Astrocyte of the hippocampus (primary cell): ENCODE measurements around the gene GPI.
"Not testable (repeated sequence)": the region's sequence is repeated elsewhere in the genome, so short reads cannot be mapped to it uniquely, and the experiment has no call there.

Experiments
- DNase-seq: peaks from one replicate; pipeline ENCODE4 v3.0.0; 2011; ENCODE audit warnings: low read depth, low spot score

The GPI gene

DNA sequence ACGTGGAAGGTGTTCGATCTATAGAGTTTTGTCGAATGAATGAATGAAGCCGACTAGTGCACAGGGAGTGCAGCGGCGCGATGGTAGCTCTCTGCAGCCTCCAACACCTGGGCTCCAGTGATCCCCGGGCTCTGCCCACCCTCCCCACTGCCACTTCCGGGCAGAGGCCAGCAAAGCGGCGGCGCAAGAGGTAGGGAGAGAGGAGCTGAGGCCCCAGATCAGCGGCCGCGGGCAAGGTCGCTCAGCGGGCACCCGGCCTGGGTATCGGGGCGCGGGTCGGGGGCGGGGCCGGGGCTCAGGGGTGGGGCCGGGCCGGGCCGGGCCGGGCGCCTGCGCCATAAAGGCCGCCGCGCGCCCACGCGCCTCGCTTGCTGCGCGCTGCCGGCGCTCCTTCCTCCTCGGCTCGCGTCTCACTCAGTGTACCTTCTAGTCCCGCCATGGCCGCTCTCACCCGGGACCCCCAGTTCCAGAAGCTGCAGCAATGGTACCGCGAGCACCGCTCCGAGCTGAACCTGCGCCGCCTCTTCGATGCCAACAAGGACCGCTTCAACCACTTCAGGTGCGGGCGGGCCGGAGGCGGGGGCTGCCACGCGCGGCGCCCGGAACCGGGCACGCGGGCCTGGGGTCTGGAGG lies at the start of gene GPI:
Gene GPI (plus strand): TSS at position 367 of the 633 bp plus-strand sequence. CDS start 71 bp downstream, at position 438.
- peak; percentile 75 for DNase-seq

GRCh38 chr19:34316247-34316646 lies 48.7 kb upstream of the GPI start:
- no peak for DNase-seq

DNA sequence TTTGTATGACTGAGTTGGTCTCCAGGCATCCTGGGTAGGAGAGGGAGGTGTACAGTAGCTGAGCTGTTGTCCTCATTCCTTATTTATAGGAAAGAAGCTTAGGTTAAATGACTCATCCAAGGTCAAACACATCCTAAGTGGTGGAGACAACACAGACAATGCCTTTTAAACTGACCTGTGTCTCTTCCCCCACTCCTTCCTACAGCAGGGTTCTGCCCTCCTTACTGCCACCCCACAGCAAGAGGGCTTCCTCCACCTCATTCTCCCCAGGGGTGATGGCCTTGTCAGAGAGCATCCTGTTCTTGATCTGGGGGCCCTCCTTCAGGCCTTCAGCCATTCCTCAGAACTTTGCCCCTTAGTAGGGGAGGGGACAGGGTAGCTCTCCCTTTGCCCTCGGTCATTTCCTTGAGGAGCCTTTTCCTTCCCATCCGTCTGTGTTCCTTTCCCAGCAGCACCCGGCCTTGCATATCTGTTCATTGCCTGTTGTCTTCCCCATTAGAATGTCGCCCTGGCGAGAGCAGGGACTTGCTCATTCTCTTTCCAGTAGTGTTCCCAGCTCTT lies 48.2 kb upstream of the GPI start:
- DNase-seq = no peak

- DNase-seq = no peak
Observed at GRCh38 chr19:34317311-34317927, 47.6 kb upstream of the GPI start.

- no peak for DNase-seq
Observed at GRCh38 chr19:34319230-34319585, 45.8 kb upstream of the GPI start.

- peak; percentile 52 for DNase-seq
Observed at GRCh38 chr19:34319785-34320184, 45.2 kb upstream of the GPI start.

GRCh38 chr19:34320277-34320676 lies 44.7 kb upstream of the GPI start:
- DNase-seq = no peak

GRCh38 chr19:34321735-34322134 lies 43.3 kb upstream of the GPI start:
- no peak for DNase-seq

DNA sequence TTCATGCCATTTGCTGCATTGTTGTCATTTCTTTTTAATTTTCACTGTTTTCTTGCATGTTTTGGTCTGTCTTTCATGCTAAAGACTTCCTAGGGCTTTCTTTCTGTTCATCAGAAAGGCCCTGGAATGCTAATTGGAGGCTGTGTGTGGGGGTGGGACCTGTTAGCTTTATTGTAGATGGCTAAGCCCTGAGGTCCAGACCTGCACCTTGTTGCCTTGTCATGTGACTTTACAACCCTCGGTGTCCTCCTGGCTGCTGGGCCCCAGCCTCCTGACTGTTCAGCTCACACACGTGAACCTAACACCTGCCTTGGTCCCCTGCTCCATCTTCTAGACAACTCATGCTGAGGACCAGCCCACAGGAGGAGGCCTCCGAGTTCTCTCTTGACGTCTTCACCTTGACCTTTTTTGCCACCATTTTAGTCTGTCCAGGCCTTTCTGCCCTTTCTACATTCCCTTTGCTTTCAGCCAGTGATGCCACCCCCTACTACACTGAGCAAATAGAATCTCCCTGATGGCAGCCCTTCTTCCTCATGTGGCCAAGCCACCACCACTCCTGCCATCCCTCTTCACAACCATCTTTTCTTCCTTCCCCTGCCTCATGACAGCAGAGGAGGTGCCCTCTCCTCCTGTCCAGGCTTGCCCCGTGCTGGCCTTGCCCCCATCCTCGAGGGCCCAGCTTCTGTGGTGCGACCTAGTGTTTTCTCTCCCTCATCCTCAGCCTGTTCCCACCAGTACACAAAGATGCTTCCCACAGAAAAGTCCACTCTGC lies 41.4 kb upstream of the GPI start:
- DNase-seq = no peak

DNA sequence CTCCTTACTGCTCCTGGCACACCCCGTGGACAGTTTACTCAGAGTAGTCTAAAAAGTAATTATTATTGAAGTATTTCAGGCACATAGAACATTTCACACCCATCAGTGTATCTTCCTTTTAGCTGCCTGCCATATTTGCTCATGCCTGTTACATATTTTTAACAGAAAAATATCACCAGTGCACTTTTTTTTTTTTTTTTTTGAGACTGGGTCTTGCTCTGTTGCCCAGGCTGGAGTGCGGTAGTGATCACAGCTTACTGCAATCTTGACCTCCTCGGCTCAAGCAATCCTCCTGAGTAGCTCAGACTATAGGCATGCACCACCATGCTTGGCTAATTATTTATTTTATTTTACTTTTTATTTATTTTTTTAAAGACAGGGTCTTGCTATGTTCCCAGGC lies 40.7 kb upstream of the GPI start:
- DNase-seq = no peak

- no peak for DNase-seq
Observed at GRCh38 chr19:34325181-34325580, 39.8 kb upstream of the GPI start.

DNA sequence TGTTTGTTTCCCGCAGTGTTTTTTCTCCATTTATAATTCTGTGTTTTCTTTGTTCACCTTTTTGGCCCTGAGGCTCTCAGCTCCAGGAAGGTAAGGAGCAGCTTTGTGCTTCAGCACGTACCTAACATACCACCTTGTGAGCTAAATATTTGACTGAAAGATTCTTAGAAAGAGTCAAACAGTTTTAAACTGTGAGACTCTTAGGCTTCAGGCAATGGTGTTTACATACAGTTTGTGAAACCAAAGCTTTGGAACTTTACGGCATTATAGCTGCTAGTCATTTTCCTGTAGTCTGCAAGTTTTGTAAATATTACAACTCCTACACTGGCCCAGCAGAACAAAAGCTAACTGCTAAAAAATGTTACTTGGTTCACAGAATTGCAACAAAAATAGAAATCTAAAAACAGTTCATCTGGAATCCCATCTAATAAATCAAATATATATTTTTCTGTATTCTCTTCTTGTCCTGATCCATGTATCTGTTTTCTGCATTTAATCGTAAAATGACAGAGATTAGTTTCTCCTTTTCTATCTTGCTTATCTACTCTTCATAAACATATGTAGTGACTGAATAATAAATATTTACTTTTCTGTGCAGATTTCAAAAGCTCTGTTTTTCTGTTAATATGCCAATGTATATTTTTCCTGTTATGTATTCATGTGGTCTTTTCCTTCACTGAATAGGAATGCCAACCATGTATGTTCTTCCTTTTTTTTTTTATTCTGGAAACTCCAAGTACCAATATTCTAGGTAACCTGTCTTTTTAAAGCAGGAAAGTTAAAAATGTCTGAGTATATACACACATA lies 38.8 kb upstream of the GPI start:
- no peak for DNase-seq

DNA sequence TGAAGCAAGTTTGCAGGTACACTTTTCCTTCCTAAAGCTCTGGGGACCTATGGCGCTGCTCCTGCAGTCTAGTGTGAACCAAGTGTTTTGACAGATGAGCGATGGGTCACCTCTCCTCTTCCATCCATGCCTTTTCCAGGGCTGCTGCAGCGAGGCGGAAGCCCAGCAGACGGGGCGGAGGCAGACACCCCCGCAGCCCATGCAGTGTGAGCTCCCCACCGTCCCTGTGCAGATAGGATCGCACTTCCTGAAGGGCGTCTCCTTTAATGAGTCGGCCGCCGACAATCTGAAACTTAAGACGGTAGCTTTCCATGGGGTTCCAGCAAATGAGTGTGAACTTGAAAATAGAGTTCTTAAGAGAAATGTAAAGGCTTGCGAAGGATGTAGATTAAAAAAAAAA lies 37.1 kb upstream of the GPI start:
- no peak for DNase-seq

GRCh38 chr19:34328982-34329381 lies 36.0 kb upstream of the GPI start:
- no peak for DNase-seq

DNA sequence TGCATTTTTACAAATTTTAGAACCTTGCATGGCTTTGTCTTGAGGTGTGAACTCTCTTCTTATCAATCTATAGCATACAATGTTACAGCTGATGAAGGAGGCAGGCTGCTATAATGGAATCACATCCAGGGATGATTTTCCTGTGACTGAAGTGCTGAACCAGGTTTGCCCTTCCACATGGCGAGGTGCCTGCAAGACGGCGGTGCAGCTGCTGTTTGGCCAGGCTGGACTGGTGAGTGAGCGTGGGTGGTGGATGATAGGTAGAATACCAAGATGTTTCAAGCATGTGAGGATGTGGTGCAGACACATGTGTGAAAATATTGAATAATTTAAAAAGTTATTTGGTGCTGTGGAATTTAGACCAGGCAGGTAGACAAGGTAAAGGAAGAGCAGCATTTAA lies 34.9 kb upstream of the GPI start:
- no peak for DNase-seq

- DNase-seq = not testable (repeated sequence)
Observed at GRCh38 chr19:34330596-34330995, 34.4 kb upstream of the GPI start.

DNA sequence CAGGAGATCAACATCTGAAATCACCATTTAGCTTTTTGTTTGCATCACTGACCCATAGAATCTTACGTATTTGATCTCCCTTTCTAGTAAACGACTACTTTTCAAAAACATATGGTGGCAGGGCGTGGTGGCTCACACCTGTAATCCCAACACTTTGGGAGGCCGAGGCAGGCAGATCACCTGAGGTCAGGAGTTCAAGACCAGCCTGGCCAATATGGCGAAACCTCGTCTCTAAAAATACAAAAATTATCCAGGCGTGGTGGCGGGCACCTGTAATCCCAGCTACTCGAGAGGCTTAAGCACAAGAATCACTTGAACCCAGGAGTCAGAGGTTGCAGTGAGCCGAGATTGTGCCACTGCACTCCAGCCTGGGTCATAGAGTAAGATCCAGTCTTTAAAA lies 33.4 kb upstream of the GPI start:
- not testable (repeated sequence) for DNase-seq

- DNase-seq = no peak
Observed at GRCh38 chr19:34332027-34332760, 32.8 kb upstream of the GPI start.

DNA sequence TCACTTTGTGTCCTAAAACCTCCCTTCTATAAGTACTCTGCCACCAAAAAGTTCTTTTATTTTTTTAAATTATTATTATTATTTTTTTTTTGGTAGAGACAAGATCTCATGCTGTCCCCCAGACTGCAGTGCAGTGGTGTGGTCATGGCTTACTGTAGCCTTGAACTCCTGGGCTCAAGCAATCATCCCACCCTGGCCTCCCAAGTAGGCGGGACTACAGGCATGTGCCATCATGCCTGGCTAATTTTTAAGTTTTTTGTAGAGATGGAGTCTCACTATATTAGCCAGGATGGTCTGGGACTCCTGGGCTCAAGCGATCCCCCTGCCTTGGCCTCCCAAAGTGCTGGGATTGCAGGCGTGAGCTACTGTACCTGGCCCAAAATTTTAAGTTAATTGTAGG lies 29.1 kb upstream of the GPI start:
- no peak for DNase-seq

- peak; percentile 50 for DNase-seq
Observed at GRCh38 chr19:34336781-34337271, 28.2 kb upstream of the GPI start.

DNA sequence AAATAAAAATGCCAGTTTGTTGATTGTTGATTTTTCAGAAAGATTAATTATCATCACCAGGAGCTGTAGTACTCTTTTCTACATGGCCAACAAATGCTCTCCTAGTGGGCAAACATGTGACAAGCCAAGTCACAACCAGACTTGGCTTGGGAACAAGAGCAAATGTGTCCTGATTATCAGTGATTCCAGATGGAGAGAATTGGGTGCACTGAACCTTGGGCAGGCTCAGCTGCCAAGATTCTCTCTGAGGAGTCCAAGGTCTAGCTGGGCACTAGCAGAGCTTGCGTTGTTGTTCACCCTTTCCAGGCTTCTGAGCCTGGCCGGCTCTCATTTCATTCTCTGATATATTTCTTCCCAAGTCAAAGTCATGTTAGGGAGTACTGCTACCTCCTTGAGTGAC lies 27.3 kb upstream of the GPI start:
- DNase-seq = no peak
